Activated CD8-positive, alpha-beta T cell treated with anti-CD3 and anti-CD28 coated beads for 36 hours (primary cell): ENCODE measurements around the gene AMIGO1. TPM values are rescaled to one million over a fixed set of nuclear protein-coding genes. Genes with fewer than 3 reads are reported as not detected.

ENCODE experiments used
- ATAC-seq: fragments of 200-7000 bp; cut with Tn5 transposase; one replicate; pipeline ENCODE4 v1.10.0; 2021; ENCODE audit warnings: mild to moderate bottlenecking, moderate library complexity
- CTCF ChIA-PET: fragments of 350-600 bp; sonication (Branson Sonifier 250); formaldehyde crosslinking; loops from one replicate; lab custom pipeline; 2021; ENCODE audit warnings: antibody characterized with exemption; lab: Charles Lee
- POLR2A ChIA-PET: fragments of 350-600 bp; sonication (Branson Sonifier 250); formaldehyde crosslinking; loops from one replicate; lab custom pipeline; 2021; ENCODE audit warnings: antibody characterized with exemption; lab: Charles Lee
- DNase-seq: peaks from one replicate; pipeline ENCODE4 v3.0.0-alpha.2; 2020
- H3K27ac Mint-ChIP-seq: one replicate; pipeline ENCODE4 v1.8.0; 2021; ENCODE audit warnings: mild to moderate bottlenecking, mixed read lengths
- H3K27me3 Mint-ChIP-seq: one replicate; pipeline ENCODE4 v1.8.0; 2021; ENCODE audit warnings: mixed read lengths
- H3K36me3 Mint-ChIP-seq: one replicate; pipeline ENCODE4 v1.8.0; 2021; ENCODE audit warnings: low read depth, mixed read lengths
- H3K4me1 Mint-ChIP-seq: one replicate; pipeline ENCODE4 v1.8.0; 2021; ENCODE audit warnings: low read depth, mixed read lengths
- H3K4me3 Mint-ChIP-seq: one replicate; pipeline ENCODE4 v1.8.0; 2021; ENCODE audit warnings: mild to moderate bottlenecking, moderate library complexity, mixed read lengths
- H3K9me3 Mint-ChIP-seq: one replicate; pipeline ENCODE4 v1.8.0; 2021; ENCODE audit warnings: mixed read lengths
- CTCF ChIP-seq: fragments of 200-600 bp; IDR thresholded peaks from one replicate; pipeline ENCODE4 v1.8.0; 2022; ENCODE audit warnings: antibody characterized with exemption, mild to moderate bottlenecking
- intact Hi-C: fragments of 100-400 bp; cut with micrococcal nuclease; formaldehyde crosslinking; loops from one replicate; pipeline ENCODE4 v1.10.0; 2022
- total RNA-seq, 2 experiments: library from RNA; stranded (reverse); gene quantifications; one replicate each; pipeline ENCODE4 v1.2.3, GENCODE V29; 2021

Gene AMIGO1
- total RNA-seq, 2 experiments from 2014 or later, result 1.3 to 1.7 TPM

GRCh38 chr1:109529881-109530456 is 20.4 kb upstream of the AMIGO1 start:
- no peak for ATAC-seq

DNA sequence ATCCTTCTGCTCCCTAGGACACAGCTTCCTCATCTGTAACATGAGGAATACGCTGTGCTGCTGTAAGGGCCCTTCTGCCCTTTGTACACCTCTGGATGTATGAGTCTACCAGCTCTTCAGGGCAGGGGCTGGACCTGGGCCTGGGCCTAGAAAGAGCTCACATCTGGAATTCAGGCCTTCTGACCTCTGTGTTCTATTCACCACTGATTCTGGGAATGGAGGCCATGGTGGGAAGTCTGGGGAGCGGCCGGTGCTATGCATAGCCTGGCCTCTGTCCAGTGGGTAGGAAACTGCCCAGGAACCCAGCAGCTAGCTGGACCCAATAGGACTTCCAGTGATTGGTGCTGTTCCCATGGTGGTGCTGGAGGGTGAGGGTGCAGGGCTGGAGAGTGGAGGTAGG is 19.2 kb upstream of the AMIGO1 start:
- no peaks in the 10 kb centered on the region for H3K27me3 Mint-ChIP-seq
- no peak overlapping the region for H3K27ac Mint-ChIP-seq
- DNase-seq, result no peak
- ChIA-PET POLR2A (interaction anchor here (0.9 to 1.2 kb wide), 2 partner anchors 16 to 22 kb away, joined by 3 read pairs; no protein-coding TSS in a partner anchor), CTCF (interaction anchor here (1.6 to 21.7 kb wide), 3 partner anchors 17 to 456 kb away, joined by 5 to 1390 read pairs (median 7); partner anchors contain the start of genes AHCYL1, AMIGO1, ATXN7L2 and CYB561D1)
- intact Hi-C loops, result no loop called here
- TF ChIP-seq CTCF, result no peak
- H3K36me3 Mint-ChIP-seq, result no peaks in the 10 kb centered on the region
- H3K4me3 Mint-ChIP-seq, result no peak overlapping the region
- no peaks in the 10 kb centered on the region for H3K9me3 Mint-ChIP-seq
- no peak for ATAC-seq
- peaks cover 23% of the 10 kb centered on the region for H3K4me1 Mint-ChIP-seq

More at GRCh38 chr1:109529881-109530456, 20.4 kb upstream of the AMIGO1 start:
- Mint-ChIP-seq H3K36me3 (no peaks in the 10 kb centered on the region), H3K9me3 (no peaks in the 10 kb centered on the region), H3K4me1 (peaks cover 23% of the 10 kb centered on the region), H3K4me3 (no peak overlapping the region), H3K27ac (no peak overlapping the region), H3K27me3 (no peaks in the 10 kb centered on the region)
- no peak for DNase-seq
- POLR2A ChIA-PET, result interaction anchor here (1.0 to 3.4 kb wide), 4 partner anchors 9 to 46 kb away, joined by 3 to 20 read pairs (median 4); partner anchors contain the start of gene ATXN7L2
- intact Hi-C loops, result loop anchor here (5.0 to 10.0 kb wide), 3 partner anchors 105 to 268 kb away; partner anchors contain the start of gene PSMA5
- no peak for TF ChIP-seq CTCF
- CTCF ChIA-PET, result interaction anchor here (1.1 to 21.7 kb wide), 8 partner anchors 16 to 454 kb away, joined by 3 to 1390 read pairs (median 8); partner anchors contain the start of genes AHCYL1, AMIGO1, ATXN7L2 and CYB561D1

- POLR2A ChIA-PET, result interaction anchor here (0.9 to 1.2 kb wide), 2 partner anchors 17 to 21 kb away, joined by 3 read pairs; no protein-coding TSS in a partner anchor
- no peaks in the 10 kb centered on the region for H3K36me3 Mint-ChIP-seq
- no peaks in the 10 kb centered on the region for H3K27me3 Mint-ChIP-seq
- intact Hi-C loops, result no loop called here
- CTCF ChIA-PET, result interaction anchor here (2.3 to 21.7 kb wide), 2 partner anchors 18 to 28 kb away, joined by 7 to 1390 read pairs; partner anchors contain the start of genes AMIGO1, ATXN7L2 and CYB561D1
- no peak for TF ChIP-seq CTCF
- peaks cover 23% of the 10 kb centered on the region for H3K4me1 Mint-ChIP-seq
- no peaks in the 10 kb centered on the region for H3K9me3 Mint-ChIP-seq
- no peak for DNase-seq
- H3K27ac Mint-ChIP-seq, result no peak overlapping the region
- no peak for ATAC-seq
- no peak overlapping the region for H3K4me3 Mint-ChIP-seq
These were observed 18.5 kb upstream of the AMIGO1 start for GRCh38 chr1:109527846-109528695.

DNA sequence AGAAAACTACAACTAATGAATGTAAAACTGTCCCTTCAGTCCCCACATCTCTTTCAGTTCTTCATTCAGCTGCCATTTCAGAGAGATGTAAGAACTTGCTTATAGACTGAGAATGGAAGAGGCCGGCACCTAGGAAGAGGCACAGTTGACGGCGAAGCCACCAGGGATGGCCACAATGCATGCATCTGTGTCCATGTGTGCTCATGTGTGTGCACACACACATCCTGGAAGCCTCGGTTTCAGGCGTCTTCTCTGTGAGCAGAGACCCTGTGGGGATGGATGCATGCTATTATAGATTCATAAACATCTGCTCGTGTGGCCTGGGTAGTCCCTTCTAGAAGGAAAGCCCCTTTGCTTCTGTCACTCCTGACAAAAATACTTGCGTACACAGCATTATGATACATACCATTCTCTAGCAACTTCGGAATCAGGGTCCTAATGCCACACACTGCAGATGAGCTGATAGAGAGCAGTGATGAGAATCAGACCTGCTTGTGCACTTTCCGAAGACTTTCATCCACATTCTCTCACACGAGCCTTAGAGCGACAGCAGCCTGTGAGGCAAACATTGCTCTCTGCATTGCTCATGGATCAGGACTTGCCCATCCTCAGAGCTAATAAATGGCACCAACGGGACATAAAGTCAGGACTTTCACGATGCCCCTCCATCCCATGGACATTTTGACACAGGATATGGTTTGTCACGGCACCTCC is 17.7 kb upstream of the AMIGO1 start:
- peaks cover 18% of the 10 kb centered on the region for H3K4me1 Mint-ChIP-seq
- H3K36me3 Mint-ChIP-seq, result no peaks in the 10 kb centered on the region
- intact Hi-C loops, result no loop called here
- no peak overlapping the region for H3K27ac Mint-ChIP-seq
- no peaks in the 10 kb centered on the region for H3K27me3 Mint-ChIP-seq
- no peak for DNase-seq
- no peak for TF ChIP-seq CTCF
- no peak for ATAC-seq
- ChIA-PET CTCF (interaction anchor here (21.7 kb wide), 1 partner anchor 27 kb away, joined by 1390 read pairs; the partner anchor contains the start of genes AMIGO1, ATXN7L2 and CYB561D1), POLR2A (interaction anchor here (1.1 kb wide), 2 partner anchors 21 to 22 kb away, joined by 3 read pairs; no protein-coding TSS in a partner anchor)
- H3K4me3 Mint-ChIP-seq, result no peak overlapping the region
- H3K9me3 Mint-ChIP-seq, result no peaks in the 10 kb centered on the region
